BLaER1 treated with 17β-estradiol and CSF1 and Interleukin-3, amounts not matched to agents 10 nM and 100 nM (cell line): ENCODE results near the gene MAN1C1.

Source experiments
- H3K27ac ChIP-seq, 11 experiments: shearing (Covaris generic); formaldehyde crosslinking; 2 replicates each; pipeline ENCODE4 v1.8.1; 2022
- H3K27me3 ChIP-seq, 11 experiments: shearing (Covaris generic); formaldehyde crosslinking; 2 replicates each; pipeline ENCODE4 v1.8.1; 2022
- H3K36me3 ChIP-seq, 11 experiments: shearing (Covaris generic); formaldehyde crosslinking; 2 replicates each; pipeline ENCODE4 v1.8.1; 2022
- H3K4me1 ChIP-seq, 10 experiments: shearing (Covaris generic); formaldehyde crosslinking; 2 replicates each; pipeline ENCODE4 v1.8.1; 2022
- H3K4me2 ChIP-seq, 11 experiments: shearing (Covaris generic); formaldehyde crosslinking; 2 replicates each; pipeline ENCODE4 v1.8.1; 2022
- H3K4me3 ChIP-seq, 10 experiments: shearing (Covaris generic); formaldehyde crosslinking; 2 replicates each; pipeline ENCODE4 v1.8.1; 2022
- H3K9ac ChIP-seq, 11 experiments: shearing (Covaris generic); formaldehyde crosslinking; 2 replicates each; pipeline ENCODE4 v1.8.1; 2022
- H3K9me3 ChIP-seq, 11 experiments: shearing (Covaris generic); formaldehyde crosslinking; replicated peaks in 1 of 11; 2 replicates each; pipeline ENCODE4 v1.8.1; 2022
- H4K20me1 ChIP-seq, 11 experiments: shearing (Covaris generic); formaldehyde crosslinking; 2 replicates each; pipeline ENCODE4 v1.8.1; 2022
- Cebpa-rat ChIP-seq, 11 experiments: shearing (Covaris generic); IDR thresholded peaks; 2 replicates each; pipeline ENCODE4 v1.8.1; 2022

The MAN1C1 gene

GRCh38 chr1:25786887-25787759 lies 170.5 kb downstream of the MAN1C1 start:
- Histone ChIP-seq H3K27me3 (no peaks in the 10 kb centered on the region), H3K4me1 (peaks cover 18 to 24% (median 20%) of the 10 kb centered on the region in 10 experiments), H3K9me3 (no peaks in the 10 kb centered on the region), H4K20me1 (peaks cover 0 to 8% (median 0%) of the 10 kb centered on the region in 11 experiments; a peak in 1 of 22 replicates), H3K27ac (no peak overlapping the region), H3K36me3 (no peaks in the 10 kb centered on the region), H3K9ac (no peak overlapping the region; a peak in 1 of 22 replicates), H3K4me2 (peak overlapping the region; percentile 4 to 81 (median 60); a peak in 21 of 22 replicates), H3K4me3 (no peak overlapping the region)
- no peak for TF ChIP-seq Cebpa-rat (IDR thresholded peaks at IDR 0.05)

- TF ChIP-seq Cebpa-rat (IDR thresholded peaks at IDR 0.05), result no peak
- peaks cover 18 to 24% (median 20%) of the 10 kb centered on the region in 10 experiments for H3K4me1 ChIP-seq
- no peak overlapping the region for H3K4me3 ChIP-seq
- no peaks in the 10 kb centered on the region for H3K36me3 ChIP-seq
- peaks cover 0 to 8% (median 0%) of the 10 kb centered on the region in 11 experiments; a peak in 1 of 22 replicates for H4K20me1 ChIP-seq
- H3K27me3 ChIP-seq, result no peaks in the 10 kb centered on the region
- no peak overlapping the region for H3K27ac ChIP-seq
- no peaks in the 10 kb centered on the region for H3K9me3 ChIP-seq
- peak overlapping the region; percentile 4 to 81 (median 60); a peak in 20 of 22 replicates for H3K4me2 ChIP-seq
- no peak overlapping the region; a peak in 1 of 22 replicates for H3K9ac ChIP-seq
Observed at GRCh38 chr1:25787760-25788166, 171.2 kb downstream of the MAN1C1 start.

- no peaks in the 10 kb centered on the region for H3K9me3 ChIP-seq
- H3K4me3 ChIP-seq, result no peak overlapping the region
- no peak overlapping the region for H3K27ac ChIP-seq
- H4K20me1 ChIP-seq, result peaks cover 0 to 8% (median 0%) of the 10 kb centered on the region in 11 experiments; a peak in 1 of 22 replicates
- peaks cover 15 to 41% (median 26%) of the 10 kb centered on the region in 10 experiments for H3K4me1 ChIP-seq
- no peak overlapping the region for H3K4me2 ChIP-seq
- H3K27me3 ChIP-seq, result no peaks in the 10 kb centered on the region
- no peak overlapping the region for H3K9ac ChIP-seq
- H3K36me3 ChIP-seq, result no peaks in the 10 kb centered on the region
- no peak for TF ChIP-seq Cebpa-rat (IDR thresholded peaks at IDR 0.05)
Observed at GRCh38 chr1:25790472-25790871, 173.9 kb downstream of the MAN1C1 start.

- no peaks in the 10 kb centered on the region for H3K9me3 ChIP-seq
- peaks cover 0 to 5% (median 0%) of the 10 kb centered on the region in 11 experiments; a peak in 1 of 22 replicates for H4K20me1 ChIP-seq
- no peak overlapping the region for H3K9ac ChIP-seq
- peaks cover 8 to 42% (median 27%) of the 10 kb centered on the region in 10 experiments for H3K4me1 ChIP-seq
- no peak for TF ChIP-seq Cebpa-rat (IDR thresholded peaks at IDR 0.05)
- H3K4me3 ChIP-seq, result no peak overlapping the region
- H3K4me2 ChIP-seq, result no peak overlapping the region
- no peak overlapping the region for H3K27ac ChIP-seq
- no peaks in the 10 kb centered on the region for H3K36me3 ChIP-seq
- no peaks in the 10 kb centered on the region for H3K27me3 ChIP-seq
Observed at GRCh38 chr1:25792115-25792514, 175.5 kb downstream of the MAN1C1 start.

- H4K20me1 ChIP-seq, result no peaks in the 10 kb centered on the region
- no peak overlapping the region for H3K27ac ChIP-seq
- H3K4me2 ChIP-seq, result peak overlapping the region in 6 of 11 experiments; percentile 6 to 63 (median 40); a peak in 9 of 22 replicates
Observed at GRCh38 chr1:25793585-25794170, 177.1 kb downstream of the MAN1C1 start.

GRCh38 chr1:25794325-25794724 lies 177.7 kb downstream of the MAN1C1 start:
- Histone ChIP-seq H3K4me1 (peaks cover under 1 to 49% (median 30%) of the 10 kb centered on the region in 10 experiments; a peak in 17 of 20 replicates), H3K4me3 (no peak overlapping the region), H3K27ac (no peak overlapping the region), H3K27me3 (no peaks in the 10 kb centered on the region), H3K9ac (no peak overlapping the region), H3K4me2 (peak overlapping the region in 7 of 11 experiments; percentile 6 to 63 (median 39); a peak in 10 of 22 replicates), H3K9me3 (no peaks in the 10 kb centered on the region), H3K36me3 (no peaks in the 10 kb centered on the region), H4K20me1 (no peaks in the 10 kb centered on the region)
- TF ChIP-seq Cebpa-rat (IDR thresholded peaks at IDR 0.05), result no peak

More at GRCh38 chr1:25793585-25794170, 177.1 kb downstream of the MAN1C1 start:
- Histone ChIP-seq H3K4me1 (peaks cover 0 to 42% (median 25%) of the 10 kb centered on the region in 10 experiments; a peak in 16 of 20 replicates), H3K36me3 (no peaks in the 10 kb centered on the region), H3K9me3 (no peaks in the 10 kb centered on the region), H3K27me3 (no peaks in the 10 kb centered on the region), H3K9ac (no peak overlapping the region), H3K4me3 (no peak overlapping the region)
- no peak for TF ChIP-seq Cebpa-rat (IDR thresholded peaks at IDR 0.05)

- Histone ChIP-seq H3K9me3 (no peaks in the 10 kb centered on the region), H4K20me1 (no peaks in the 10 kb centered on the region), H3K4me3 (no peak overlapping the region), H3K36me3 (no peaks in the 10 kb centered on the region), H3K4me2 (0 out of 22 replicates have a peak overlapping the region, but pooled peaks of 2 of the 11 experiments have one; percentile 39 to 63), H3K27me3 (no peaks in the 10 kb centered on the region), H3K27ac (no peak overlapping the region), H3K4me1 (peaks cover 5 to 54% (median 35%) of the 10 kb centered on the region in 10 experiments; a peak in 18 of 20 replicates), H3K9ac (no peak overlapping the region)
- no peak for TF ChIP-seq Cebpa-rat (IDR thresholded peaks at IDR 0.05)
Observed at GRCh38 chr1:25795211-25795610, 178.6 kb downstream of the MAN1C1 start.

- TF ChIP-seq Cebpa-rat (IDR thresholded peaks at IDR 0.05), result no peak
- no peak overlapping the region for H3K9ac ChIP-seq
- H3K4me1 ChIP-seq, result peaks cover 11 to 61% (median 42%) of the 10 kb centered on the region in 10 experiments
- no peaks in the 10 kb centered on the region for H3K36me3 ChIP-seq
- no peak overlapping the region for H3K4me3 ChIP-seq
- peak overlapping the region in 8 of 11 experiments; percentile 15 to 70 (median 52); a peak in 13 of 22 replicates for H3K4me2 ChIP-seq
- no peaks in the 10 kb centered on the region for H3K27me3 ChIP-seq
- no peak overlapping the region for H3K27ac ChIP-seq
- no peaks in the 10 kb centered on the region; a peak in 1 of 22 replicates for H4K20me1 ChIP-seq
- H3K9me3 ChIP-seq, result no peaks in the 10 kb centered on the region
Observed at GRCh38 chr1:25795946-25796810, 179.6 kb downstream of the MAN1C1 start.
